NCI-H526 treated with DMSO at 0.1 percent for 48 hours (cell line): ENCODE results near the gene CFAP46.

ENCODE experiments used
- DNase-seq: peaks from one replicate; lab custom pipeline; 2025; lab: John Stamatoyannopoulos, UW

The CFAP46 gene

GRCh38 chr10:132942101-132943057, at the start of gene CFAP46:
TSS of gene CFAP46 (minus strand) at chr10:132942570. CDS start at chr10:132942484, 86 bp downstream.
- DNase-seq: no peak

GRCh38 chr10:132991706-132992432, 49.5 kb upstream of the CFAP46 start:
- no peak for DNase-seq

GRCh38 chr10:132990684-132991545, 48.5 kb upstream of the CFAP46 start:
- DNase-seq: no peak

- DNase-seq: no peak
These were observed 47.4 kb upstream of the CFAP46 start for GRCh38 chr10:132989476-132990415.

GRCh38 chr10:132988988-132989387, 46.6 kb upstream of the CFAP46 start:
- no peak for DNase-seq

- no peak for DNase-seq
These were observed 45.6 kb upstream of the CFAP46 start for GRCh38 chr10:132987671-132988571.

GRCh38 chr10:132986978-132987377, 44.6 kb upstream of the CFAP46 start:
- no peak for DNase-seq

GRCh38 chr10:132986576-132986975, 44.2 kb upstream of the CFAP46 start:
- DNase-seq: no peak

- no peak for DNase-seq
These were observed 43.7 kb upstream of the CFAP46 start for GRCh38 chr10:132986076-132986475.

GRCh38 chr10:132985546-132985900, 43.2 kb upstream of the CFAP46 start:
- DNase-seq: no peak

- no peak for DNase-seq
These were observed 42.6 kb upstream of the CFAP46 start for GRCh38 chr10:132984801-132985545.

- DNase-seq: no peak
These were observed 41.6 kb upstream of the CFAP46 start for GRCh38 chr10:132984008-132984295.

- DNase-seq: no peak
These were observed 41.1 kb upstream of the CFAP46 start for GRCh38 chr10:132983252-132984007.

GRCh38 chr10:132982301-132982989, 40.1 kb upstream of the CFAP46 start:
- no peak for DNase-seq

- DNase-seq: no peak
These were observed 39.4 kb upstream of the CFAP46 start for GRCh38 chr10:132981746-132982145.

- DNase-seq: no peak
These were observed 38.8 kb upstream of the CFAP46 start for GRCh38 chr10:132981173-132981555.

GRCh38 chr10:132980426-132981172, 38.2 kb upstream of the CFAP46 start:
- DNase-seq: no peak
